HG03175 (cell line): Measurements from ENCODE around the gene LMAN2L.

Experiments
- ATAC-seq: cut with Tn5 transposase; IDR thresholded peaks from one replicate; pipeline ENCODE4 v1.9.1; 2021; ENCODE audit warnings: mild to moderate bottlenecking, moderate library complexity; ENCODE audit not compliant: unreplicated experiment

Gene LMAN2L

DNA sequence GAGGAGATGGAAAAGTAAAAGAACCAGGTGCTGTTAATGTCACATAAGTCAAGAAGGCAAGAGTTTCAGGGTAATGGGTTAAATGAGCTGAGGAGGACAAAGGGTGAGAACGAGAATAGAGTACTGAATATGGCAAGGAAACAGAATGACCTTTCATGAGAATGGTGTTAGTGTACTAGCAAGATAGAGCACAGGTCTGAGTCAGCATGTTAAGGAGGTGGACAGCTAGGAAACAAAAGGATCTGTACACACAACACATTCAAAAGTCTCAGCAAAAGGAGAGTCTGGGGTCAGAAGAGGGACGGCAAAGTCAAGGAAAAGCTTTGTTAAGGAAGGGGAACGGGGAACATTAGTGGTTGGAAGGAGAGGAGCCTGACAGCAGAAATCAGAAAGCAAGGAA, 28.9 kb downstream of the LMAN2L start:
- ATAC-seq: no peak

DNA sequence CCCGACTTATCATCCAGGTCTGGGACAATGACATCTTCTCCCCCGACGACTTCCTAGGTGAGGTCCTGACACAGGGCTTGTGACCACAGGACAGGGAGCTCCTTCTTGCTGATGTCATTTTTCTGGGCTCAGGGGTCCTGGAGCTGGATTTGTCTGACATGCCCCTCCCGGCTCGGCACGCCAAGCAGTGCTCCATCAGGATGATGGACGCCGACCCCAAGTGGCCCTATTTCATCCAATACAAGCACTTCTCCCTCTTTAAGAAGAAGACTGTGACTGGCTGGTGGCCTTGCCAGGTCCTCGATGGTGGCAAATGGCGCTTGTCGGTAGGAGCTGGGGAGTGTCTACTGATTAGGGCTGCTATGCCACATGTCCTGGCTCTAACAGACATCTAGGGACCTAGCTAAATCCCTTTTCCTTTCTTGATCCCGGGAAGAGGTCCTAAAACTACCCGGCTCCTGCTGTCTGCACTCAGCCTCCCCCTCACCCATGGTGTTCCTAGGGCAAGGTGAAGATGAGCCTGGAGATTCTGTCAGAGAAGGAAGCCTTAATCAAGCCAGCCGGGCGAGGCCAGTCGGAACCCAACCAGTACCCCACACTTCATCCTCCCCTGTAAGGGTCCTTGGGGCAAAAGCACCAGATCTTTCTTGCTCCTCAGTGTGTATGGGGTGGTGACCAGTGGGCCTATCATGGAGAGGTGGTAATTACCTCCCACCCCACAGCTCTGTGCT, 36.7 kb downstream of the LMAN2L start:
- no peak for ATAC-seq

DNA sequence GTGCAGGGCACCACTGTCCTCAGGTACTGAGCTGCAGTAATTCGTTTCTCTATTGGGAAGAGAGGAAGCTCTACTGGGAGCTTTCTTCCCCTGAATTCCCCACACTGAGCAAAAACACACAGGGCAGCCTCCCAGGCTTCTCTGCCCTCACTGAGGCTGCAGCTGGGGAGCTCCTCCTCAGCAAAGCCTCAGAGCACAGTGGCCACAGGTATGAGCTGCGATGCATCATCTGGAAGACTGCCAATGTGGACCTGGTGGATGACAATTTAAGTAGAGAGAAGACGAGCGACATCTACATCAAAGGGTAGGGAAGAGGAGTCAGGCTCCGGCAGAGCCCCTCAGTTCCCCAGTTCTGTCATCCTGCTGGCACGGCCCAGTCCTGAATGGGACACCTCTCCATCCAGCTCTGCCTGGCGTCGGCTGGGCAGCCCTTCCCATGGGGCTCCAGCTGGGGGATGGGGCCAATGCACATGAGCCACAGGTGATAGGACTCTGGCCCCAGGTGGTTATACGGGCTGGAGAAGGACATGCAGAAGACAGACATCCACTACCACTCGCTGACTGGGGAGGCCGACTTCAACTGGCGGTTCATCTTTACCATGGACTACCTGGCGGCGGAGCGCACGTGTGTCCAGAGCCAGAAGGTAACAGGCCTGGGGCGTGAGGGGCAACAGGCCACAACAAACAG, 37.6 kb downstream of the LMAN2L start:
- ATAC-seq: no peak

DNA sequence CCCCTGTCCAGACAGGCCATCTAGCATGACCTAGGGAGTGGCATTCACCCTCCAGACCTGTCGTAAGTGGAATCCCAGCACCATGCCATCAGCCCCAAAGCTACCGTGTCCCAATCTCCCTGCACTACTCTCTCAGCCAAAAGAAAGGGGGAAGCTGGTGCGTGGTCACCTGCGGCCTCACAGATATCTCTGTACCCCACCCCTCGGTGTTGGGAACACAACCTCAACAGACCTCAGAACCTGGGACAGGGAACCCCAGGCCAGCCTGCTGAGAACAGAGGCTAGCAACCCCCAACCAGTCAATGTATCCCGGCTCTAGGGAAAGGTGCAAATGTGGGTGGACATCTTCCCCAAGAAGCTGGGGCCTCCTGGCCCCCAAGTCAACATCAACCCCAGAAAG, 38.2 kb downstream of the LMAN2L start:
- ATAC-seq: no peak

DNA sequence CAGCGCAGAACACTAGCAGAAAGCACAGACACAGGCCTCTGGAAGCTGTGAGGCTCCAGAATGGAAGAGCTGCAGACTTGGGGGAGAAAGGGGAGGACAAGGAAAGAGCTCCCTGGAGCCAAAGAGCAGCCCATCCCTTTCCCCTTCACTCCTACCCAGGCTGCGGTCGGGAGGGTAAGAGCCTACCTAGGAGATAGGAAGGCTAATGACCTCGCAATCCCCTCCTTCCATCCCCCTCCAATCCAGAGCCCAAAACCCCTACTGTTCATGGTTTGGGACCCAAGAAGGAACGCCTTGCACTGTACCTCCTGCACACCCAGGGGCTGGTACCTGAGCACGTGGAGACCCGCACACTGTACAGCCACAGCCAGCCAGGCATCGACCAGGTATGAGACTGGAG, 39.8 kb downstream of the LMAN2L start:
- ATAC-seq: no peak

DNA sequence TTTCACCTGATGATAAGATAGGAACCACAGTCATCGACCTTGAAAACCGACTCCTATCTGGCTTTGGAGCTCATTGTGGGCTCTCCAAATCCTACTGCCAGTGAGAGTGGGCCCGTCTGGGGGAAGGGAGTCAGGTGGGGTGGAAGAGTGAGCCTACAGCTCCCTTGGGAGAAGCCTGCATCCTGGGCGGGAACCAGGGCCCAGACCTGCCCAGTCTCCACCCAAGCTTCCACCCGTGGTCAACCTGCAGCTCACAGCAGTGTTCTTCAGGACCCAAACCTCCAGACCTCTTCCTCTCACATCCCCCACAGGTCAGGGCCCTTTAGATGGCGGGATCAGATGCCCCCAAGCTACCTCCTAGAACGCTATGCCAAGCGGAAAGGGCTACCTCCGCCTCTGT, 40.2 kb downstream of the LMAN2L start:
- ATAC-seq: no peak

DNA sequence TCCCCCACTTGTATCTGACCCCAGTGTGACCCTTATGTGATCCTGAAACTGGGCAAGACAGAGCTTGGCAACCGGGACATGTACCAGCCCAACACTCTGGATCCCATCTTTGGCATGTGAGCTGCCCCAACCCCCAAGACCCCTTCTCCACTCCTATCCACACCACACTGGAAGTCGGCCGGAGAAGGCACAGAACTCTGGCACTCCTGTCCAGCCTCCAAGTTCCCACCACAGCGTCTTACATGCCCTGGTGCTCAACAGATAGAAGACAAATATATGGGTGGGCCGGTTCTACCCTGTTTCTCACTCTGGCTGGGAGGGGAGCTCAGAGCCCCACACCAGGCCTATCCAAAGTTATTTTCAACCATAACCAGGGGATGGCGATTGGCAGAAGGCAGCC, 40.8 kb downstream of the LMAN2L start:
- no peak for ATAC-seq

DNA sequence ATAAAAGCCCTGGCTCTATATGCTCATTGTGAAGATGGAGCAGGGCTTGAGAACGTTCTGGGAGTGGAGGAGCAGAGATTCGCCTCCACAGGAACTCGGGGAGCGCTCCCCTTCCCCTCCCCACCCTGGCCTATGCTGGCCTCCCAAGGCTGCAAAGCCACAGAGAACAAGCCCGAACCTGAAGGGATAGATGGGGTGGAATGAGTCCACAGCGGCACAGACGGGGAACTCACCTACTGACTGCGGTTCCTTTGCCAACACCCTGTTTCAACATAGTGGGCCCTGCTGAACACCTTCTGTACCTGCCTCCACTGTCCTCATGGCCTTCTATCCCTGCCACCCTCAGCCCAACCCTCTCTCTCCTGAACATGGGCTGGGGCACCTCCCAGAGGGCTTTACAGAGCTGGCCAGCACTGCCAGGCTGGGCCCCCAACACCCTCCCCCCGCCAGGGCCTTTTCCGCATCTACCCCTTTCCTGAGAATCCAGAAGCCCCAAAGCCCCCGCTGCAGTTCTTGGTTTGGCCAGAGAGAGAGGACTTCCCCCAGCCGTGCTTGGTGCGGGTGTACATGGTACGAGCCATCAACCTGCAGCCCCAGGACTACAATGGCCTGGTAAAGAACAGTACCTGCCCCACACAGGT, 41.5 kb downstream of the LMAN2L start:
- no peak for ATAC-seq

DNA sequence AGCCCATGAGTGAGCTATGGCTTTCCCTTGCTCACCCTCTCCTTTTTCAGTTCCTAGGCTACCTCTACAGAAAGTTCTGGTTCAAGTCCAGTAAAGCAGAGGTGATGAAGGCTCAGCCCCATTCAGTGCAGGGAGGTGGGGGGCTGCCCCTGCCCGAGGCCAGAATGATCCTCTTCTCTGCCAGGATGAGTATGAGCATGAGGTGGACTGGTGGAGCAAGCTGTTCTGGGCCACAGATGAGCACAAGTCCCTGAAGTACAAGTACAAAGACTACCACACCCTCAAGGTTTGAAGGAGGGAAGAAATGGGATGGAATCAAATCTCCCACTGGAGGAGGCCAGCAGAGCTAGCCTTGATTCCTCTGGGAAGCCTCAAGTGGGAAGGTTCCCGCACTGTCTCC, 42.4 kb downstream of the LMAN2L start:
- no peak for ATAC-seq

DNA sequence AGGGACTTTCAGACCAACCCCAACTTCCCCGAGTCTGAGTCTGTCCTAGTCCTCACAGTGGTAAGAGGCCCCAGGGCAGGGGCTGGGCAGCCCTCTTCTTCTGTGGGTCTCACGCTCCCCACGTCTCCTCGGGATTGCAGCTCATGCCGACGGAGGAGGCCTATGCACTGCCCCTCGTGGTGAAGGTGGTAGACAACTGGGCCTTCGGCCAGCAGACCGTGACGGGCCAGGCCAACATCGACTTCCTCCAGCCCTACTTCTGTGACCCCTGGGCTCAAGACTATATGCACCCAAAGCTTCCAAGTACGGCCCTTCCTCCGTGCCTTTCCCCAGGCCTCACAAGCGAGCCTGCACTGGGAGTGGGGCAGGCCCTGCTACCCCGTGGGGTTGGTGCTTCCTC, 44.3 kb downstream of the LMAN2L start:
- no peak for ATAC-seq

DNA sequence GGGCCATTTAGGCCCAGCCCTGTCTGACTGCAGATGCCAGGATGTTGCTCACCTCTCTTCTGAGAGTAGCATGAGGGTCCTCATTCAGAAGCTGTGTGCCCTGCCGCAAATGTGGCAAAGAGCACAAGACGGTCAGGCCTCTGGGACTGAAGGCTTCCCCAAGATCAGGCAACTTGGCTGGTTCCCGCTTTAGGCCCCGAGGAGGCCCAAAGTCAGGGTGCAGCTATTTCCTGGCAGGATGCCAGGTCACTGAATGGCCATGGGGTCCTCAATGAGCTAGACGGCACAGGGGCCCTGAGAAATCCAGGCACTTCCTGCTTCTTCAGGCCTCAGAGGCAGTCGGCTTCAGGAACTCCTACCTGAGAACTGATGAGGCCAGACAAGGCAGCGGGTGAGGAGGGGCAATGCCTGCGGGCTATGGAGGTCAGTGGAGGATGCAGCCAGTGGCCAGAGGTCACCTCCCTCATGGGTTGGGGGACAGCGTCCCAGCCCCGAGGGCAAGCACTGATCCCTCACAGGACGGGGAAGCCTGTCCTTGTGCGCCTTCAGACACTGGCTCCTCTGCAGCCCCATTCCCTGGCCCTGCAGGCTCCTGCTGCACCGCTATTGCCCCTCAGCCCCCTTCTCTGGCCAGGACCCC, 44.9 kb downstream of the LMAN2L start:
- no peak for ATAC-seq

DNA sequence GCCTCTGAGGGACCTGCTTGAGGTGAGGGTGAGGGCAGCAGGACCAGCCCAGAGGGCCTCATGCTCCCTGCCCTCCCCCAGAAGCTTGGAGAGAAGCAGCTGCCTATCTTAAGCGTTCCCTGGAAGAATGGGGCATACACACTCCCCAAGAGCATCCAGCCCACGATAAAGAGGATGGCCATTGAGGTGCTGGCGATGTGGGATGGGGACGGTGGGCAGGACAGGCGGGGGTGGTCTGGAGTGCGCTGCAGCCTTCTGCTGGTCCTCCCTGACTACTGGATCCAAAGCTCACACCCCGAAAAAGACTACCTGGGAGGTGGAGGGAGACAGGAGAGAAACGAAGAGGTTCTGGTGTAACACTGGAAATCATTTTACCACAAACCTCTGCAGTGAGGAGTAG, 45.6 kb downstream of the LMAN2L start:
- ATAC-seq: no peak

DNA sequence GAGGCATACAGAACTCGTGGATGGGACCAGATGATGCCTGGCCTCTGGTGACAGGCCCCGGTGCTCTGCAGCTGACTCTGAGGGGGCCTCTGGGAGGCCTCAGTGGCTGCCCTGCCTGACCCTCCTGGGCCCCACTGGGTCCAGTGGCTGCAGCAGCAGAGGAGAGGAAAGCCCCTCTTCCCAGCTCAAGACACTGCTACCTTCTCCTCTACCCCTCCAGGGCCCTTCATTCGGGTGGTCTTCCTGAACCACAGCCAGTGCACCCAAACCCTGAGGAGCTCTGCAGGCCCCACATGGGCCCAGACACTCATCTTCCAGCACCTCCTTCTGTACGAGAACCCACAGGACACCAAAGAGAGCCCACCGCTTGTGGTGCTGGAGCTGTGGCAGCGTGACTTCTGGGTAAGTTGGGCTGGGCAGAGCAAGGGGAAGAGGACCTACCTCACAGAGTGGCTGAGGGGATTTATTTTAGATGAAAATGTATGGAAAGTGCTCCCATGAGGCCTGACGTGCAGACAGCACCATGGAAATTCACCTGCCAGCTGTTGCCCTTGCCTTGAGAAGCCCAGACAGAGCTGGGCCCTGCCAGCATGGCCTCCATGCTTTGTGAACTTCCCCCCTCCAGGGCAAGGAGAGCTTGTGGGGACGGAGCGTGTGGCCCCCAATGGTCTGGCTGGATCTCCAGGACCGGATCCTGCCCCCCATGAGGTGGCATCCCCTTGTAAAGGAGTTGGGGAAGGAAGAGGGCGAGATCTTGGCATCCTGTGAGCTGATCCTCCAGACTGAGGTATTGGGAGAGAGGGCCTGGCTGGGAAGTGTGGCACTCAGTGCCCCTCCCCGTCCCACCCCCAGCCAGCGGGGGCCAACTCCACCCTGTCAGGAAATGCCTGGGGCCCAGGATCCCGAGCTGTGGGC, 46.3 kb downstream of the LMAN2L start:
- no peak for ATAC-seq

DNA sequence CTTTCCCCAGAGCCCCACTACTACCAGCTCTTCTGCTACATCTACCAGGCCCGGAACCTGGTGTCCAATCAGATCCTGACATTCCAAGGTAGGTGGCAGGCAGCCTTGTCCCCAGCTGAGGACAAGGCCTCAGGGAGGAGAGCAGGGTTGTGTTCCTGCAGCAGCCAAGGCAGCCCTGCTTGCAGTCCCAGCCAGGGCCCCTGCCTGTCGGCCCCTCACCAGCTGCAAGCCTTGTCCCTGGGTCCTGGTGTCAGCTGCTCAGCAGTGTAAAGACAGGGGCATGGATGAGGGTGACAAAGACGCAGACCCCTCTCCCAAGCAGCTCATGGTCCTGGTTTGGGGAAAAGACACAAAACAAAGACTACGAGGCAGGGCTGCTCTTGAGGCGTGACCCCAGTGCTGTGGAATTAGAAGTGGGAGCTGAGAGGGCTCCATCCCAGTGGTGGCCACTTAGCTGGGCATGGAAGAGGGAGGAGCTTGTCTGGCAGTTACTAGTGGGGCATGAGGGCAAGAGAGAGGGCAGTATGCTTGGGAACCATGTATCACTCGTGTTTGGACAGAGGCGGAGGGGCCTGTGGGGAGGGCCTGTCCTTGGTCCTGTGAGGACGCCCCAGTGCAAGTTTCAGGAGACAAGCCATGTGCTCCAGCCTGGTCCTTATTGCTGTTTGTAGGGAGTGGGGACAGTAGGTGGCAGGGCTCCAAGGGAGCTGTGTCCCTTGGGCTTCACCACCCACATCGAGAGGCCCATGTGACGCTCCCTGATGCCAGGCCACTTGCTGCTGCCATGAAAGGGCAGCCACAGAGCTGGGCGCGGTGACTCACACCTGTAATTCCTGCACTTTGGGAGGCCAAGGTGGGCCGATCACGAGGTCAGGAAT, 47.5 kb downstream of the LMAN2L start:
- ATAC-seq: no peak

DNA sequence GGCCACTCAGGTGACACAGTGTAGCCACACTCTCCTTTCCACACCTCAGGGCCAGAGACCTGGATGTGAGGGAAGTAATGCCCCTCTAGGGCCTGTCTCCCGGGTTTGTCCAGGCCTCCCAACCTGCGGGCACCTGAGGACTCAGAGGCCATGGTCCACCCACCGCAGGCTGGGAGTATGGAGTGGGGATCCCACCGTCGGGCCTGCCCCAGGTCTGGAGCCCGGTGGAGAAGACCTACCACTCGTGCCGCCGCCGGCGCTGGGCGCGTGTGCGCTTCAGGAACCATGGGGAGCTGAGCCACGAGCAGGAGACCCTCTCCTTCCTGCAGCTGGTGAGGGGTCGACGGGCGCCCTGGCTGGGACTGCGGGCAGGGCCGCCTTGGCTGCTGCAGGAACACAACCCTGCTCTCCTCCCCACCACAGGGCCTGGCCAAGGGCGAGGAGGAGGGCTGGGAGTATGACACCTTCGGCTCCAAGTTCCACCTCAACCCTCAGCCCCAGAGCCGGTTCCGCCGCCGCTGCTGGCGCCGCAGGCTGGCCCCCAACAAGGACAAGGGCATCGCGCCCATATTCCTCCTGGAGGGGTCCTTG, 48.7 kb downstream of the LMAN2L start:
- ATAC-seq: no peak

DNA sequence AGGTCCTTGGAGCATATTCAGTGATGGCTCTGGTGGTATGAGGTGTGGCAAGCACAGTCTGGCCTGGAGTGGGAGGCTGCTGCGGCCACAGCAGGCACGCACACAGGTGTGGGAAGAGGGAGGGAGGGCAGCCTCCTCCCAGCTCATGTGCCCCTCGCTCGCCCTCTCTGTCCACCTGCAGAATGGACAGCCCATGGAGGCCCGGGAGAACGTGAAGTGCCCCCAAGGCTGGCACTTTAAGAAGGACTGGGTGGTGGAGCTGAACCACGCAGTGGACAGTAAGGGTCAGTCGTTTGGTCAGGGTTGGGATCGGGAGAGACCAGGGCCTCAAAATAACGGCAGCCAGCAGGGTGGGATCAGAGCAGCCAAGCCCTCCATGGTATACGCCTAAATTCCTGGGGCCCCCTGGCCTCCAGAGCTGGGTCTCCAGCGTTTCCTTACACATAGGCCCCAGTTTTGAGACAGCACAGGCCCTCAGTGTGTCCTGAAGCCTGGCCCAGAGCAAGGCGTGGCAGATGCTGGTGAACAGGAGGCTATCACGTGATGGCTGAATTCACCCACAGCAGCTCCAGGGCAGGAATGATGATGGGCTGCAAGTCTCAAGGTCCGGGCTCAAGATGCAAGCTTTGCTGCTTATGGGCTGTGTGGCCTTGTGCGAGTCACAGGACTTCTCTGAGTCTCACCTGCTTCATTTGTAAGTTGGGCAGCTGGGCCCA, 49.4 kb downstream of the LMAN2L start:
- no peak for ATAC-seq

DNA sequence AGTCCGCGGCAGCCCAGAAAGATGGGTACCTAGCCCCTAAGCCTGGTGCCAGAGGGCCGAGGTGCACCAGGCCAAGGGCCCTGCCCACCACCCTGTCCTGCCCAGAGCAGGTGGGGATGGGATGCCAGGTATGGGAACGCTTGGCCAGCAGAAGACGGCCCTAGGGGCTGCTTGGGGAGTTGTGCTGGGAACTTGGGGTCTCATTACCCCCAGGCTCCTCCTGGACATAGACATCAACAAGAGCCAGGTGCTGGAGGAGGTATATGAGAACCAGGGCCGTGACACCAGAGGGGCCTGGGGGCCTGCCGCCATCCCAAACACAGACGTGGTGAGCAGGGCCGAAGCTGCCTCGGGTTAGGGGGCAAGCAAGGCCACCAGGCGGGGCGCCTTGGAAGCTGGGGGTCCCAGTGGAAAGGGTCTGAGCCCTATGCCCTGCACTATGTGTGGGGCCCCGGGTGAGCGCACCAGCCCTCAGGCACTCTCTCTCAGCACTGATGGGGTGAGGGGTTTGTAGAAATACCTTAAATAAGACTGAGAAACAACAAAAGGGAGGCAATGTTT, 50.4 kb downstream of the LMAN2L start:
- ATAC-seq: no peak

DNA sequence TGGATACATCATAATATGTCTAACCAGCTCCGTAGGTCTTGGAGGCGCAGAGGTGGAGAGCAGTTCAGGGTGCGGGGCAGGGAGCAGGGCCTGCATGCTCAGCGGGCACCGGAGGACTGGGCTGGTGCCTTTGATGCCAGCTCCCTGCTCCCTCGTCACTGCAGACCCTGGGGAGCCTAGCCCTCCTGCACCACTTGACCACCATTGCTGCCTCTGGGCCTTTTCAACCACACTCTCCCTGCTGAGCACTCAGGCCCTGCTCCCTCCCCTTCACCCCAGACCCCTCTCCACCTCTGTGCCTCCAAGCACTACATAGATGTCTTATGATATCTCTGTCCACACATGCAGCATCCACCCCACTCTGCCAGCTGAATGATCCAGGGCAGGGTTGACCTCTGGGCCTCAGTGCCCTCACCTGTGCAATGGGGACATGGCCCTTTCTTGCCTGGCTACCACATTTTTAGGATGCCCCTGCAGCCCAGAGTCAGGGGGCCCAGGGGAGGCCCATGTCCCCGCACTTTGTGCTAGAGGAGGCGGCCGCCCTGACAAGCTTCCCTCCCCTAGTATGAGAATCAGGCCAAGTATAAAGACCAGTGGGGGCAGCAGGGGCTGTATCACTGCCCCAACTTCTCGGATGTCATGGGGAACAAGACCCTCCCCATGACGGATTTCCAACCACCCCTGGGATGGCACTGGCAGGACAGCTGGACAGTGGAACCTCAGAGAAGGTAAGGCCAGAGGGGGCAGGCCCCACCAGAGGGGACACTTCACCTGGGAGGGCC, 51.0 kb downstream of the LMAN2L start:
- no peak for ATAC-seq
